Measurements from ENCODE around the gene HNF1B.

The HNF1B gene

DNA sequence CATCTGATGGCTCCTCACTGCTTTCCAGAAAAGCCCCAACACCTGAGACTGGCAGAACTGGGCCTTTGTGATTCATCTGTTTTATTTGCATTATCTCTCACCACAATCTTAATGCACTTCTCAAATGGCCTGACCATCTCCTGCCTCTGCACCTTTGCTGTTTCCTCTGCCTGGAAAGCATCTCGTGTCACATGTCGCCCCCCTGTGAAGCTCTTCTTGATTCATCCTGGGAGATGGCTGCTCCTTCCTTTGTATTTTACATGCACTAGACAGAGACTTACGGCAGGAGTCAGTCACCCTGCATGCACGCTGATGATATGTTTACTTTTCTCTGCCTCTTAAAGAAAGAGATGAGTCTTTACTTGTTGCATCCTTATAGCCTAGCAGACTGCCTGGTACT lies 30.0 kb downstream of the HNF1B start:
- no peak overlapping the region for H2BK15ac ChIP-seq (replicated peaks; ENCODE audit: low read depth)
- H3K4me3 ChIP-seq (ENCODE audit: low read length), result no peak overlapping the region
- no peaks in the 10 kb centered on the region for H3K27me3 ChIP-seq (ENCODE audit: insufficient read depth, low read length, poor library complexity)
- H3K27ac ChIP-seq (ENCODE audit: low read depth, low read length), result no peak overlapping the region
- no peak overlapping the region for H3K18ac ChIP-seq (ENCODE audit: low read length)
- WGBS (ENCODE audit: extremely low coverage, insufficient coverage, low lambda C conversion rate), result no CpG with 5 or more reads among the region's 4 CpGs
- no peak overlapping the region for H3K4ac ChIP-seq (ENCODE audit: low read depth, low read length)
- H2BK5ac ChIP-seq (ENCODE audit: low read length), result no peak overlapping the region
- H4K8ac ChIP-seq (ENCODE audit: low read depth, low read length), result no peak overlapping the region
- no peak overlapping the region for H2AK5ac ChIP-seq (ENCODE audit: low read length)
- H3K79me1 ChIP-seq (ENCODE audit: low read length), result no peaks in the 10 kb centered on the region
- H3K23ac ChIP-seq (ENCODE audit: low read length), result no peak overlapping the region
- H2BK120ac ChIP-seq (ENCODE audit: low read depth, low read length), result no peak overlapping the region
- no peak overlapping the region for H4K5ac ChIP-seq (ENCODE audit: low read length)
- no peak overlapping the region for H3K9ac ChIP-seq (ENCODE audit: low read length)
- peaks cover 8% of the 10 kb centered on the region for H3K4me1 ChIP-seq (ENCODE audit: control insufficient read depth, low read depth, low read length)
- no peak for DNase-seq
- H3K56ac ChIP-seq (ENCODE audit: low read length), result no peak overlapping the region
- no peak overlapping the region for H3K4me2 ChIP-seq (ENCODE audit: low read length)
- no peaks in the 10 kb centered on the region for H3K36me3 ChIP-seq (ENCODE audit: control insufficient read depth, insufficient read depth, low read length)
- no peaks in the 10 kb centered on the region for H3K79me2 ChIP-seq (ENCODE audit: control insufficient read depth, insufficient read depth, low read length)

DNA sequence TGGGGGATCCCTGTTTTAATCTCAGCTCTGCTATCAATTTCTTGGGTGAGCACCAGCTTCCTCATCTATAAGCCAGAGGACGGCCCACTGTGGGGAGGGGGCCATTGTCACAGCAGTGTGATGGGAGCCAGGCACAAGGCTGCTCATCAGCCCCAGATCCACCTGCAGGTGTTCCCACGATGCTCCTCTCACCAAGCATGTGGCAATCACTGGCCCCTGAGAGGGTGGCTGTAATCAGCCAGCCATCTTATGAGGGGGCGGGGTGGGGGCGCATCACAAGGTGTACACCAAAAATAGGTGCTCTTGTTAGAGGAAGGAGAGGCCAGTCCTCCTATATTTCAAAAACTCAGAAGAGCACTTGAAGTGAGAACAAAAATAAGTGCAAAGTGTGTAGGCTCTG lies 31.2 kb downstream of the HNF1B start:
- H2BK120ac ChIP-seq (ENCODE audit: low read depth, low read length), result no peak overlapping the region
- no peak for DNase-seq
- H3K4me3 ChIP-seq (ENCODE audit: low read length), result no peak overlapping the region
- H2BK5ac ChIP-seq (ENCODE audit: low read length), result no peak overlapping the region
- H3K4me1 ChIP-seq (ENCODE audit: control insufficient read depth, low read depth, low read length), result peaks cover 10% of the 10 kb centered on the region
- H3K27me3 ChIP-seq (ENCODE audit: insufficient read depth, low read length, poor library complexity), result no peaks in the 10 kb centered on the region
- H2AK5ac ChIP-seq (ENCODE audit: low read length), result no peak overlapping the region
- H2BK15ac ChIP-seq (replicated peaks; ENCODE audit: low read depth), result no peak overlapping the region
- no peak overlapping the region for H3K18ac ChIP-seq (ENCODE audit: low read length)
- H4K5ac ChIP-seq (ENCODE audit: low read length), result no peak overlapping the region
- no peak overlapping the region for H3K9ac ChIP-seq (ENCODE audit: low read length)
- no peak overlapping the region for H3K56ac ChIP-seq (ENCODE audit: low read length)
- no peak overlapping the region for H3K23ac ChIP-seq (ENCODE audit: low read length)
- no peaks in the 10 kb centered on the region for H3K79me2 ChIP-seq (ENCODE audit: control insufficient read depth, insufficient read depth, low read length)
- H3K4me2 ChIP-seq (ENCODE audit: low read length), result no peak overlapping the region
- H3K4ac ChIP-seq (ENCODE audit: low read depth, low read length), result no peak overlapping the region
- no CpG with 5 or more reads among the region's 4 CpGs for WGBS (ENCODE audit: extremely low coverage, insufficient coverage, low lambda C conversion rate)
- H3K36me3 ChIP-seq (ENCODE audit: control insufficient read depth, insufficient read depth, low read length), result no peaks in the 10 kb centered on the region
- no peak overlapping the region for H3K27ac ChIP-seq (ENCODE audit: low read depth, low read length)
- no peaks in the 10 kb centered on the region for H3K79me1 ChIP-seq (ENCODE audit: low read length)
- no peak overlapping the region for H4K8ac ChIP-seq (ENCODE audit: low read depth, low read length)

DNA sequence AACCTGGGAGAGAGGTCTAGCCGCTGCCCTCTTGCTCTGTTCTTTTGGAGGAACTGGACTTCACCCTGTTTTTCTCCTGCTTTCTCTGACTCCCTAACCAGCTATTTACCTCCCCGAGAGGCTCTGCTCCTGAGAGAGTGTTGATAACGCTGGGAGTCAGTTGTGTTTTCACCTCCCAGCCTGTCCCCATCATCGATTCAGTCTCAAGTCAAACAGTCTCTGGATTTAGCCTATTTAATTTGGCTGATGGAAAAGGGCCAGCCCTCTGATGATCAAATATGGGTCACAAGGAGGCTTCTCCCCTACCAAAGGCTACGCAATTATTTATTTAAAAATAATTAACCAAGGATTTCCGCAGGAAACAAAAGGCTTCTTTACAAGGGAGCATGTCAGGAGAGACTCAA lies 31.8 kb downstream of the HNF1B start:
- Histone ChIP-seq H3K4me2 (ENCODE audit: low read length) (no peak overlapping the region), H3K4ac (ENCODE audit: low read depth, low read length) (no peak overlapping the region), H3K36me3 (ENCODE audit: control insufficient read depth, insufficient read depth, low read length) (no peaks in the 10 kb centered on the region), H3K4me1 (ENCODE audit: control insufficient read depth, low read depth, low read length) (peaks cover 10% of the 10 kb centered on the region), H4K5ac (ENCODE audit: low read length) (no peak overlapping the region), H3K9ac (ENCODE audit: low read length) (no peak overlapping the region), H3K18ac (ENCODE audit: low read length) (no peak overlapping the region), H2AK5ac (ENCODE audit: low read length) (no peak overlapping the region), H2BK5ac (ENCODE audit: low read length) (no peak overlapping the region), H3K4me3 (ENCODE audit: low read length) (no peak overlapping the region), H4K8ac (ENCODE audit: low read depth, low read length) (no peak overlapping the region), H3K27me3 (ENCODE audit: insufficient read depth, low read length, poor library complexity) (no peaks in the 10 kb centered on the region), H3K56ac (ENCODE audit: low read length) (no peak overlapping the region), H2BK15ac (replicated peaks; ENCODE audit: low read depth) (no peak overlapping the region), H3K79me1 (ENCODE audit: low read length) (no peaks in the 10 kb centered on the region), H3K27ac (ENCODE audit: low read depth, low read length) (no peak overlapping the region), H2BK120ac (ENCODE audit: low read depth, low read length) (no peak overlapping the region), H3K23ac (ENCODE audit: low read length) (no peak overlapping the region), H3K79me2 (ENCODE audit: control insufficient read depth, insufficient read depth, low read length) (no peaks in the 10 kb centered on the region)
- no peak for DNase-seq
- WGBS (ENCODE audit: extremely low coverage, insufficient coverage, low lambda C conversion rate), result no CpG with 5 or more reads among the region's 6 CpGs

DNA sequence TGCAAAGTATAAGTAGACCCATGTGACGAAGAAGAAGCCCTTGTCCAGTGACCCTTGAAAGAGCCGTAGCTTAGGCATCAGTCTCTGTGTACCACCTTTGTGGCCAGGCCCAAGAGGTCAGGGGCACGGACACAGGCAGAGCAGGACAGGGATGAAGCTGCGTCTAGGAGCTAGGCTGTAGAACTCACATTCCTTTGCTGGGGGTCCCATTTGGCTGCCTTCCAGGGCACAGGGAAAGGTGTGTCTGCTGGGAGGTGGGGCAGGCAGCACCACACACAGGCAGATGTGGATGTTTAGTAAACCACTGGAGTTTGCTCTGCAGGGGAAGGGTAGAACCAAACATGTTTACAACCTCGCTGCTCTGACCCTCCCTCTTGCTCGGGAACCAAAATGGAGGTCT lies 33.7 kb downstream of the HNF1B start:
- peak overlapping the region; percentile 3 for H3K18ac ChIP-seq (ENCODE audit: low read length)
- no CpG with 5 or more reads among the region's 6 CpGs for WGBS (ENCODE audit: extremely low coverage, insufficient coverage, low lambda C conversion rate)
- H3K79me1 ChIP-seq (ENCODE audit: low read length), result no peaks in the 10 kb centered on the region

DNA sequence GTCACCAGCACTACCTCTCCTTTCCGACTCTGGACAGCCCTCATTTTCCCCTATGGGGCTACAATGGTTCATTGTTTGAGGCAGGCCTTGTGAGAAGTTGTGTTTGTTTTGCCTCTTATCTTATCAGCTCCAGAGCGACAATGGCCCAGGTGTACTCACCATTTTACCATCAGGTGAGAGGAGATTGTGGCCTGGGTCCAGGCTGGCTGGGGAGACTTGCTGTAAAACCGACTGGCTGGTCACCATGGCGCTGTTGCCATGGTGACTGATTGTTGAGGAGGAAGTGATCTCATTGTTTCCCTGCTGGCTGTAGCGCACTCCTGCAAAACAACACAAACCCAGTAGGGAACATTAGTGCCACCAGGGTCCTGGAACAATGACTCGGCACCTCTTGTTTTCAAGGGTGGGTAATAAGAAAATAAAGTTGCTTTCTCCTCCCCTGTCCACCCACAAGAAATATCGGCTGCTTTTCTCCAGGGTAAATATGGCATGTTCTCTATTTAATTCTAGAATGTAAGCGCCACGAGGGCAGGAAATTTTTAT lies 34.4 kb downstream of the HNF1B start:
- Histone ChIP-seq H2BK120ac (ENCODE audit: low read depth, low read length) (no peak overlapping the region), H2BK15ac (replicated peaks; ENCODE audit: low read depth) (peak overlapping the region; percentile 37), H3K79me1 (ENCODE audit: low read length) (no peaks in the 10 kb centered on the region), H3K27ac (ENCODE audit: low read depth, low read length) (peak overlapping the region; percentile 25), H3K18ac (ENCODE audit: low read length) (no peak overlapping the region), H3K4ac (ENCODE audit: low read depth, low read length) (no peak overlapping the region), H3K4me3 (ENCODE audit: low read length) (no peak overlapping the region), H4K5ac (ENCODE audit: low read length) (no peak overlapping the region), H4K8ac (ENCODE audit: low read depth, low read length) (no peak overlapping the region), H3K79me2 (ENCODE audit: control insufficient read depth, insufficient read depth, low read length) (no peaks in the 10 kb centered on the region), H3K4me2 (ENCODE audit: low read length) (no peak overlapping the region), H3K56ac (ENCODE audit: low read length) (peak overlapping the region; percentile 69), H3K27me3 (ENCODE audit: insufficient read depth, low read length, poor library complexity) (no peaks in the 10 kb centered on the region), H3K36me3 (ENCODE audit: control insufficient read depth, insufficient read depth, low read length) (no peaks in the 10 kb centered on the region), H3K23ac (ENCODE audit: low read length) (no peak overlapping the region), H3K4me1 (ENCODE audit: control insufficient read depth, low read depth, low read length) (peaks cover 10% of the 10 kb centered on the region), H3K9ac (ENCODE audit: low read length) (no peak overlapping the region), H2BK5ac (ENCODE audit: low read length) (peak overlapping the region; percentile 1), H2AK5ac (ENCODE audit: low read length) (no peak overlapping the region)
- DNase-seq, result peak; percentile 100
- no CpG with 5 or more reads among the region's 9 CpGs for WGBS (ENCODE audit: extremely low coverage, insufficient coverage, low lambda C conversion rate)

More for the DNA sequence above, 33.7 kb downstream of the HNF1B start:
- Histone ChIP-seq H2BK5ac (ENCODE audit: low read length) (peak overlapping the region; percentile 1), H3K23ac (ENCODE audit: low read length) (no peak overlapping the region), H4K5ac (ENCODE audit: low read length) (no peak overlapping the region), H4K8ac (ENCODE audit: low read depth, low read length) (no peak overlapping the region), H3K79me2 (ENCODE audit: control insufficient read depth, insufficient read depth, low read length) (no peaks in the 10 kb centered on the region), H3K56ac (ENCODE audit: low read length) (peak overlapping the region; percentile 69), H3K27ac (ENCODE audit: low read depth, low read length) (no peak overlapping the region), H3K9ac (ENCODE audit: low read length) (no peak overlapping the region), H3K4ac (ENCODE audit: low read depth, low read length) (no peak overlapping the region), H3K4me1 (ENCODE audit: control insufficient read depth, low read depth, low read length) (peaks cover 10% of the 10 kb centered on the region), H3K4me3 (ENCODE audit: low read length) (no peak overlapping the region), H2AK5ac (ENCODE audit: low read length) (peak overlapping the region; percentile 98), H2BK15ac (replicated peaks; ENCODE audit: low read depth) (no peak overlapping the region), H3K27me3 (ENCODE audit: insufficient read depth, low read length, poor library complexity) (no peaks in the 10 kb centered on the region), H2BK120ac (ENCODE audit: low read depth, low read length) (no peak overlapping the region), H3K36me3 (ENCODE audit: control insufficient read depth, insufficient read depth, low read length) (no peaks in the 10 kb centered on the region), H3K4me2 (ENCODE audit: low read length) (no peak overlapping the region)
- no peak for DNase-seq

DNA sequence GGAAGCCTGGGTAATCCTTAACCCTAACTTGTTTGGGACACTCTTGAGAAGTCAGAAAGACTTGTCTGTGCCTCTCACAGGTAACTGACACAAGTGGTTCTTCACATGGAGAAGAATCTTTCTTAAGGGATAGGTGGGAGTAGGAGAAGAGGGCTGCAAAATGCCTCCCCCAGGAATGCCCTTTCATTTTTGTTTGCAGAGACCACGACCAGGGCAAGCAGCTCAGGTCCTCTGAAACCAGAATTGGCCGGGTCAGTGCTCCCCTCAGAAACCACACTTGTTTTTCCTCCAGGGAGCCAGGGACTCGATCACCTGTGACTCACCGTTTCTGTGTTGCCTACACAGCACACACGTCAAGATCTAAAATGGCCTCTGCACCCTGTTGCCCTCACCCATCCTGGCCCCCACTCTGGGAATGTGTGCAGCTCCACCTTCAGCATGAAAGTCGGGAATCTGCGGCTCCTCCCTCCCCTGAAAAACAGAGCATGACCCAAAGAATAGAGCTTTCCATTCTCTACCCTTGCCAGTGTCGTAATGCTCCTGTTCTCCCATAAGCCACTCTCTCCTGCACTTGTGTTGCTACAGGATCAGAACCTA lies 36.1 kb downstream of the HNF1B start:
- no peak overlapping the region for H3K18ac ChIP-seq (ENCODE audit: low read length)
- H2AK5ac ChIP-seq (ENCODE audit: low read length), result peak overlapping the region; percentile 72
- H3K4me2 ChIP-seq (ENCODE audit: low read length), result no peak overlapping the region
- no peaks in the 10 kb centered on the region for H3K36me3 ChIP-seq (ENCODE audit: control insufficient read depth, insufficient read depth, low read length)
- no peak overlapping the region for H3K9ac ChIP-seq (ENCODE audit: low read length)
- H3K27ac ChIP-seq (ENCODE audit: low read depth, low read length), result no peak overlapping the region
- H3K27me3 ChIP-seq (ENCODE audit: insufficient read depth, low read length, poor library complexity), result no peaks in the 10 kb centered on the region
- H3K4me1 ChIP-seq (ENCODE audit: control insufficient read depth, low read depth, low read length), result peaks cover 7% of the 10 kb centered on the region
- H2BK15ac ChIP-seq (replicated peaks; ENCODE audit: low read depth), result no peak overlapping the region
- no peak overlapping the region for H3K23ac ChIP-seq (ENCODE audit: low read length)
- H2BK120ac ChIP-seq (ENCODE audit: low read depth, low read length), result no peak overlapping the region
- no peak overlapping the region for H4K5ac ChIP-seq (ENCODE audit: low read length)
- WGBS (ENCODE audit: extremely low coverage, insufficient coverage, low lambda C conversion rate), result no CpG with 5 or more reads among the region's 8 CpGs
- no peaks in the 10 kb centered on the region for H3K79me2 ChIP-seq (ENCODE audit: control insufficient read depth, insufficient read depth, low read length)
- no peaks in the 10 kb centered on the region for H3K79me1 ChIP-seq (ENCODE audit: low read length)
- no peak overlapping the region for H3K4me3 ChIP-seq (ENCODE audit: low read length)
- H2BK5ac ChIP-seq (ENCODE audit: low read length), result no peak overlapping the region
- peak overlapping the region; percentile 12 for H3K56ac ChIP-seq (ENCODE audit: low read length)
- H4K8ac ChIP-seq (ENCODE audit: low read depth, low read length), result no peak overlapping the region
- no peak overlapping the region for H3K4ac ChIP-seq (ENCODE audit: low read depth, low read length)
- DNase-seq, result peak; percentile 54

Measured in mesendoderm (in vitro differentiated cells).